HG02973 (cell line): Measurements from ENCODE around the gene KAT7.
A peak's percentile ranks its signal among the peaks of the same experiment; 100 is the strongest.
"Not testable (repeated sequence)": the region's sequence is repeated elsewhere in the genome, so short reads cannot be mapped to it uniquely, and the experiment has no call there.

Experiments used
- ATAC-seq: cut with Tn5 transposase; IDR thresholded peaks from one replicate; pipeline ENCODE4 v1.9.1; 2021; ENCODE audit warnings: moderate library complexity; ENCODE audit not compliant: unreplicated experiment

The KAT7 gene

GRCh38 chr17:49788478-49789242 is at the start of gene KAT7:
Gene KAT7 (plus strand): TSS chr17:49788681. CDS start chr17:49788835, 154 bp downstream.
- ATAC-seq: peak; percentile 82

- ATAC-seq: no peak
These were observed 48.7 kb upstream of the KAT7 start for GRCh38 chr17:49739641-49740271.

DNA sequence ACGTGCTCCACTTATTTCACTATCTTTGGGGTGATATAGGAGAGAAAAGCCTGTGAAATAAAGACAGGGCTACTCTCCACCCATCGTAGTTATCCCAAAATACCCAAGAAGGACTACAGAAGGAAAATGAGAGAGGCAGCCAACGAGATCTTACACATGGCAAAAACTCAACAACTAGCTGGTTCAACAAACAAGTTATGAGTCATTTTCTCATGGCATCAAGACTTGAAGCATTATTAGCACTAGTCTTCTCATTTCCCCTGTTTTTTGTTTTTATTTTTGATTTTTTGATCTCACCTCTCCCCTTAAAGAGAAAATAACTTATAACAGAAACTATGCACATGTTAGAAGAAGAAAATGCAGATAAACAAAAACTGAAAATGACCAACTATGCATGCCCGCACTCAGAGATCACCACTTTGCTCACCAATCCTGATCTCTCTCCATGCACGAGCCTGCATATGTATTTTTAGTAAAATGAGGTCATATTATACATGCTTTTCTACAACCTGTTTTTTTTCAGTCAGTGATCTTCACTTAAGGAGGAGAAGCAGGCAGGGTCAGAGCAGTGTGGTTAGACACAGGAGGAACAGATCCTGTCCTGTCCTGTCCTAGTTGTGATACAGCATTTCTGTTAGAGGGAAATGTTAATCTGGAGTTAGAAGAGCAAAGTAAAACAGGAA is 47.3 kb upstream of the KAT7 start:
- ATAC-seq: no peak

DNA sequence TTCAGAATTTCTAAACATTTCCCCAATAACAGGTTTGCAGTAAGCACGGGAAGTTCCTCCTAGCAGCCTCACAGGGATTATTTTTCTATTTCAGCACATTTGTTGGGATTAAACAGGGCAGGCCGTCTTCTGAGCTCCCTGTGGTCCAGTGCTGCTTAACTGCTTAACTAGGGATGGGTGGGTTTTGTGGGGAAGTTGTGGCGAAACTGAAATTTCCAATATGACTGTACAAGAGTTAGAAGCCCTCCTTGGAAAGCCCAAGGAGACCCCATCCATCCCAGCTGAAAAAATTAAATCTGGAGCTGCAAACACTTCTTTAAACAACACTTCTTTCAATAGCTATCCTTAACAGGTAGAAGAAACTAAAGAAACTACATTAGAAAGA is 46.8 kb upstream of the KAT7 start:
- ATAC-seq: no peak

- ATAC-seq: no peak
These were observed 46.3 kb upstream of the KAT7 start for GRCh38 chr17:49742166-49742638.

DNA sequence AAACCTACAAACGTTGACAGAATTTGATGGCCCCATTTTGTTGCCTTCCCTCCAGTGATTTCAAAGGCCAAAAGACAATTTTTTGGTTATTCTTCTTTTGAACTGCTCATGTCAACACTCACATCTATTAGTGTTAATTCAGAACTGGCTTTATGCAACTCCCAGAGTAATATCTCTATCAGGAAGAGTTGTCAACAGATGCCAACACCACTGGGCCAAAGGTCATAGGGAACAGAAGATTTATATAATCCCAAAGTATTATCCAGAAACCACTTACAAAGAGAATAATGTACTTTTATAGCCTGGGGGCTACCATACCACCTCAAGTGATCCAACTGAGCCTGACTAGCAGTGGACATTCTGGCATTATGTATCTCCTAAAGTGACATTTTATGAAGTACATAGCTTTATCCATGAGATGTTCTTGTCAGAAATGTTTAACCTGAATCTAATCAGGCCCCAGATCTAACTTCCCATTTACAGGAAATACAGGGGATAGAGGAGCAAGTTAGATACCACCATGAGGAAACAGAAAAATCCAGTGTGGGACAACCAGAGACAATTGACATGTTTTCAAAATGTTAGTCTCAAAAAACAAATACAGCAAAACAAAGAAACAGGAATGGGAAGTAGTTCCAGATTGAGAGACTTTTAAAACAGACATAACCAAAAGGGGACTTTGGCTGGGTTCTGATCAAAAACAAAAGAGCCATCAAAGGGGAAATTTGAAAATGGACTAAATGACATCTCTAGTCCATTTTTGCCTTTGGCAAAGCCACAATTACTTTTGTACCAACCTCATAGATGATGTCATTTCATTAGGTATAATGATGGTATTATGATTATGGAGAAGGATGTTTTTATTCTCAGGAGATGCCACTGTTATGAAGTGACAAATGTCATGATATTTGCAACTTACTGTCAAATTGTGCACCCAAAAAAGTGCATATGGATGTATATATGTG is 43.0 kb upstream of the KAT7 start:
- no peak for ATAC-seq

- ATAC-seq: peak; percentile 30
These were observed 41.5 kb upstream of the KAT7 start for GRCh38 chr17:49746791-49747490.

DNA sequence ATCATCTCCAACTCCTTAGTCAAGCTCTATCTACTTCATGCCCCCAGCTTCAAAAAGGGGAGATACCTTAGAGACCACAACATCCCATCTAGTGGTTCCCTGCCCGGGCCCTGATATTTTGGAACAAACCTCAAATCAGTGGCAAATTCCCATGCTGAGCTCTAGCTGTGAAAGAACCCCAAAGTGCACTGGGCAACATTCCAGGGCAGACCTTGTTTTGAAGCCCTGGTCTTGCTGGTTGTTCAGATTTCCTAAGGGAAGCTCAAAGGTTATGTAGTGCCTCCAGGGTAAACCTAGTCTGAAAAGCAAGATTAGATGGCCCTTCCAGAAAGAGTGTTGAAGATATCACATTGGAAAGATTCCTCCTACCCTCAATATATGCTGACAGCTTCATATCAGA is 40.8 kb upstream of the KAT7 start:
- no peak for ATAC-seq

DNA sequence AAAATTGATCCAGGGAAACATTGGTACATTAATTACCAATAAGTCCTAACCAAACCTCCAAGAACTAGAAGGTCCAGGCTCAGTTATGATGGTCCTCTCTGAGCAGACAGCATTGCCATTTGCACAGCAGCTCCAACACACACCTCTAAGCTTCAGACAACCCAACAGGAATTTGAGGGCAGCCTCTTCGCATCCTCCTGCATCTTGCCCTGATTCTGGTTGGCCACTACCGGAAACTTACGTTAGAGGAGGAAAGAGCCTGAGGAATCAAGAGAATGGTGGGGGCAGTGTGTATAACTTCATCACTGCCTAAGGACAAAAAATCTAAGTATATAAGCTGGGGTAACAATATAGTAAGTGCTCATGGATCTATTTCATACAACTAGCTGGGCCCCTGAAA is 40.3 kb upstream of the KAT7 start:
- no peak for ATAC-seq

- ATAC-seq: peak; percentile 76
These were observed 39.7 kb upstream of the KAT7 start for GRCh38 chr17:49748791-49749190.

GRCh38 chr17:49749730-49750129 is 38.8 kb upstream of the KAT7 start:
- no peak for ATAC-seq

DNA sequence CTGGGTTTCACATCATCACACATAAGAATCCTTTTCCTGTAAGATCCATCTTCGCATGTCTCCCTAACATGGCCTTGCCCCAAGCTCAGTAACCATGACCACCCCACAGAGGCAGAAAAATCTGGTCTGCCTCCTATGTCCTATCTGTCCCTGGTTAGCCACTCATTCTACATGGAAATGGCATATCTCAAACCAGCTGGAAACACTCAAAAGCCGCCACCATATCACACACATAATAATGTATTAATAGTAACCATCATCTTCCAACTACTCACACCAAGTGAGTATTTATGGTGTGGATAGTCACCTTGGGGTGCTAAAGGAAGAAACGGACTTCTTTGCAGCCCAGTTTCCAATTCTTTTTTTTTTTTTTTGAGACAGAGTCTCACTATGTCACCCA is 36.0 kb upstream of the KAT7 start:
- no peak for ATAC-seq

DNA sequence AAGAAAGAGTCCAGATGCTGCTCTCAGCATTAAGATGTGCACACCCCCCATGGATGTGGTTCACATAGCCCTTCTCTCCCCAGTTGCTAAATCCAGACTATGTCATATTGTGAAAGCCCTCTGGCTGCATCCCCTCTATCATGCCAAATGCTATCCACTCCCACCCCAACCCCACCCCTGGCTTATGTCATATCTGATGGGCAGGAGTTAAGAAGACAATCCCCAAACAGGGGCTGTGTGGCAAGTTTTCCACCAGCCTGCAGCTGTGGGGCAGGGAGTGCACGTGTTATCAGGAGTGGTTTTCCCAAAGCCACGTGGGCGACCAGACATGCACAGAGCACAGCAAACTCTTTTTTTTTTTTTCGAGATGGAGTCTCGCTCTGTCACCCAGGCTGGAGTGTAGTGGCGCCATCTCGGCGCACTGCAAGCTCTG is 34.5 kb upstream of the KAT7 start:
- no peak for ATAC-seq

GRCh38 chr17:49755663-49756283 is 32.7 kb upstream of the KAT7 start:
- ATAC-seq: no peak

- ATAC-seq: no peak
These were observed 31.9 kb upstream of the KAT7 start for GRCh38 chr17:49756323-49757150.

- no peak for ATAC-seq
These were observed 31.2 kb upstream of the KAT7 start for GRCh38 chr17:49757151-49757777.

GRCh38 chr17:49758464-49759010 is 29.9 kb upstream of the KAT7 start:
- not testable (repeated sequence) for ATAC-seq

GRCh38 chr17:49759203-49759602 is 29.3 kb upstream of the KAT7 start:
- ATAC-seq: no peak
